Ovary (tissue), 9 donors: ENCODE results near the gene POLA1. TPM values are rescaled to one million over a fixed set of nuclear protein-coding genes. Genes with fewer than 3 reads are reported as not detected.

ENCODE experiments used
- DNase-seq, 5 donors: peaks; one replicate each; pipeline ENCODE4 v3.0.0-alpha.2; 2019 to 2020
- H3K27ac ChIP-seq, 2 donors: fragments of 200-600 bp; one replicate each; pipeline versions ENCODE4 v1.5.1 to v1.8.0; 2019 to 2022
- H3K27me3 ChIP-seq: fragments of 200-600 bp; one replicate; pipeline ENCODE4 v1.8.0; 2022
- H3K36me3 ChIP-seq: fragments of 200-600 bp; sonication (generic); one replicate; pipeline ENCODE4 v1.5.1; 2019
- H3K4me1 ChIP-seq: one replicate; pipeline ENCODE4 v1.8.1; 2013; ENCODE audit warnings: mild to moderate bottlenecking, moderate library complexity; ENCODE audit not compliant: insufficient read depth
- H3K4me3 ChIP-seq: fragments of 200-600 bp; sonication (generic); one replicate; pipeline ENCODE4 v1.5.1; 2017
- H3K9me3 ChIP-seq, 2 donors: fragments of 200-600 bp in 1 of 2; sonication (generic) in 1 of 2; one replicate each; pipeline versions ENCODE4 v1.5.1 to v1.8.1; 2013 to 2019; ENCODE audit warnings: mild to moderate bottlenecking in 1 of 2, moderate library complexity in 1 of 2
- EP300 ChIP-seq: sonication (generic); formaldehyde crosslinking; IDR thresholded peaks from one replicate; pipeline ENCODE4 v1.6.1; 2017; ENCODE audit warnings: antibody characterized with exemption
- POLR2A ChIP-seq: fragments of 450-650 bp; IDR thresholded peaks from one replicate; pipeline ENCODE4 v1.6.1; 2017; ENCODE audit warnings: antibody characterized with exemption, mild to moderate bottlenecking, moderate library complexity
- WGBS, 3 donors: extraction: QIAGEN DNeasy Blood & Tissue Kit in 1 of 3; methylation state at CpG; one replicate each; pipeline versions ENCODE4 v1.1.5 to v1.1.7; 2013 to 2017; 5-methylcytosine and 5-hydroxymethylcytosine counted together
- intact Hi-C, 4 donors: fragments of 100-400 bp; cut with DNase I; formaldehyde crosslinking; loops; one replicate each; pipeline versions ENCODE4 v1.11.0 to v1.15.1; 2022 to 2023
- polyA plus RNA-seq, 2 donors: library from polyadenylated mRNA; stranded (reverse); fragments of 200-250 nt in 1 of 2; fragments of 350-450 nt in 1 of 2; fragmentation: Illumina TruSeq in 1 of 2; extraction: RNeasy Lipid Tissue Mini Kit (QIAGEN cat#74804) in 1 of 2; gene quantifications; one replicate each; pipeline ENCODE4 v1.2.3, GENCODE V29; 2013 to 2014
- total RNA-seq, 7 donors: library from RNA; depleted of rRNA in 2 of 7; stranded (reverse); fragments of >200 nt in 2 of 7; fragmentation: NEBNext Ultra II Directional in 3 of 7; extraction: Animal tissue kit (Norgen Biotek cat#: 25700) in 3 of 7; gene quantifications; one replicate each; pipeline versions ENCODE4 v1.1.0 to v1.2.4, GENCODE V29; 2016 to 2023
- TF ChIP-seq, protein P1 (sequence below), 3 donors: fragments of 450-650 bp in 2 of 3; fragments of 200-600 bp in 1 of 3; IDR thresholded peaks; one replicate each; pipeline versions ENCODE4 v1.5.1 to v1.8.0; 2016 to 2022; ENCODE audit warnings: antibody characterized with exemption in 3 of 3, mild to moderate bottlenecking in 1 of 3
- donor health status: DM: no; HTN: no; CAD: no; lungs with moderate emphysema.
- donor health status: DM: no; HTN: no; CAD: no.
- donor health status: Bipolar disorder and iron deficiency.
- donor health status: DM: yes; HTN: yes; CAD: no.
- donor health status: DM: no; HTN: no; CAD: no.
- donor health status: DM: yes; HTN: yes; CAD: no.

Gene POLA1
- total and polyA plus RNA-seq, 9 donors: 5.9 to 20.2 (median 14.1) TPM

DNA sequence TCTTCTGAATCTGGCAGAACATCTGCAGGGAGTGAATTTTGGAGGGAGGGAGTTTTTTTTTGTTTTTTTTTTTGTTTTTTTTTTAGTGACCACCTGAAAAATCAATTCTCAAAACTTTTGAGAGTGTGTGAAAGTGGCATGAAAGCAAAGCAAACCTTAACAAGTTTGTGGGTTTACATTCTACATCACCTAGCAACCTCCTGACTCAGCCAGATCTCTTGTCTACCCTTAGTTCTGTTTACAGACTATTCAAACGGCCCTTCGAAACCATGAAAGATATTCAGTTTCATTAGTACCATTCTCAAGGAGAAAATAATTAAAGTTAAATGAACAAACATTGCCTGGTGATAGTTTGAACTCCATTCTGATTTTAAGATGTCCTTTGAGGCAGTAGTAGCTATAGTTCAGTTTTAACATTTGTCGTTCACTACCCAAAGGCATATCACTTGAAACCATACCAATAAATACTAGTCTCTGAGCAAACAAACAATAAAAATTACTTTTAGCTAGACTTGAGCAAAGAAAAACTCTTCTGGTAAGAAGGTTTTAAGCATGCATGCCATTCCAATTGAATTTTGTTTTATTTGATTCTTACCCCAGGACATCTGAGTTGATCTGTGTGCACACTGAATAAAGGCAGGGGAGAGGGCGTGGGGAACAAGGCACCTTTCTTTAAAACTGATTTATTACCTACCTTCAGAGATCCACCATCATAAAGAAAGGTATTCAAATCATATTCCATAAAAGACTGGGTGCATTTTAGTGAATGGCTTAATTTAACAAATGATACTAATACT, 184.3 kb downstream of the POLA1 start:
- no peaks in the 10 kb centered on the region for H3K4me1 ChIP-seq
- H3K36me3 ChIP-seq: no peaks in the 10 kb centered on the region
- TF ChIP-seq EP300: no peak
- TF ChIP-seq, protein P1, sequence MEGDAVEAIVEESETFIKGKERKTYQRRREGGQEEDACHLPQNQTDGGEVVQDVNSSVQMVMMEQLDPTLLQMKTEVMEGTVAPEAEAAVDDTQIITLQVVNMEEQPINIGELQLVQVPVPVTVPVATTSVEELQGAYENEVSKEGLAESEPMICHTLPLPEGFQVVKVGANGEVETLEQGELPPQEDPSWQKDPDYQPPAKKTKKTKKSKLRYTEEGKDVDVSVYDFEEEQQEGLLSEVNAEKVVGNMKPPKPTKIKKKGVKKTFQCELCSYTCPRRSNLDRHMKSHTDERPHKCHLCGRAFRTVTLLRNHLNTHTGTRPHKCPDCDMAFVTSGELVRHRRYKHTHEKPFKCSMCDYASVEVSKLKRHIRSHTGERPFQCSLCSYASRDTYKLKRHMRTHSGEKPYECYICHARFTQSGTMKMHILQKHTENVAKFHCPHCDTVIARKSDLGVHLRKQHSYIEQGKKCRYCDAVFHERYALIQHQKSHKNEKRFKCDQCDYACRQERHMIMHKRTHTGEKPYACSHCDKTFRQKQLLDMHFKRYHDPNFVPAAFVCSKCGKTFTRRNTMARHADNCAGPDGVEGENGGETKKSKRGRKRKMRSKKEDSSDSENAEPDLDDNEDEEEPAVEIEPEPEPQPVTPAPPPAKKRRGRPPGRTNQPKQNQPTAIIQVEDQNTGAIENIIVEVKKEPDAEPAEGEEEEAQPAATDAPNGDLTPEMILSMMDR (IDR thresholded peaks at IDR 0.05): no peak
- TF ChIP-seq POLR2A: no peak
- H3K9me3 ChIP-seq: no peaks in the 10 kb centered on the region
- 42 to 50% (median 42%) methylated on average over 4 of the region's 4 CpGs for WGBS, 3 donors
- no peak overlapping the region for H3K4me3 ChIP-seq
- no peaks in the 10 kb centered on the region for H3K27me3 ChIP-seq
- H3K27ac ChIP-seq: peak overlapping the region in 1 of 2 donors; percentile 65
- no peak for DNase-seq
- intact Hi-C loops: loop anchor here in 2 of 4 donors (10.0 kb wide), 2 partner anchors 127 to 137 kb away; partner anchors contain the start of gene ARX (in 1 of the 2)

DNA sequence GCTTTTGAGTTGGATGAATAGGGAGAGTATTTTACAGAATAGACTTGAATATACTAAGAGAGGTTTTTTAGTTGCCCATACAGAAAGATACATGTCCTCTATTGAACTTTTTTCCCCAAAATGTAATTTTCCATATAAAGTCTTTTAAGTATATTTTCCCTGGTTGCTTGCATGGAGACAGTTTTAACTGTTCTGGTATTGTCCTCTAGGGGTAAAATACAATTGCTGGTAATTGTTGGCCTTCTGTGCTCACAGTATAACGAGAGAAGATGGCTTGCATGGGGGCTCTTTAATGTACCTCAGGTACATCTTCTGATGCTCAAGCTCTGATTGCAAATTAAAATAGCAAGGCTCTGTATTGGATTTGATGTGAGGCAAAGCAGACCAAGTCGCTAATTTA, 186.0 kb downstream of the POLA1 start:
- WGBS, 3 donors: 54 to 63% (median 60%) methylated on average over 2 of the region's 2 CpGs
- no peaks in the 10 kb centered on the region for H3K36me3 ChIP-seq
- no peak overlapping the region for H3K4me3 ChIP-seq
- intact Hi-C loops: loop anchor here in 2 of 4 donors (10.0 kb wide), 2 partner anchors 125 to 135 kb away; partner anchors contain the start of gene ARX (in 1 of the 2)
- H3K27ac ChIP-seq: peak overlapping the region in 1 of 2 donors; percentile 34
- no peak for DNase-seq
- H3K9me3 ChIP-seq: no peaks in the 10 kb centered on the region
- no peaks in the 10 kb centered on the region for H3K27me3 ChIP-seq
- TF ChIP-seq EP300: no peak
- TF ChIP-seq, protein P1 (IDR thresholded peaks at IDR 0.05): no peak
- TF ChIP-seq POLR2A: no peak
- no peaks in the 10 kb centered on the region for H3K4me1 ChIP-seq

DNA sequence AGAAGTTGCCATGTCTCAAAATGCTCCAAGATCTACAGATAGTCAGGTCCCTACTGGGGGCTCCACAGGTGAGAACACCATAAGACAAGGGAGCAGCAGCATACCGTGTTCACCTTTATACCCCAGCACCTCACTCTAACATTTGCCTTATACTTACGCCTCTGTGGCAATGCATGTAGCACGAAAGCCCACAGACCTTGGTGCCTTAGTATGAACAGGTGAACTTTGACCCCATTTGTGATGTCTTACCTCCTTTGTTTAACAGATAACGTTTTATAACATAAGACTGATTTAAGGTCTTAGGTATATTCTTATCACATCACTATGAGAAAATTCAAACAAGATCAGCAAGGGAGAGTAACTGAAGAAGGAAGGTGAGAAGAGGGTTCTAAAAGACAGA, 193.2 kb downstream of the POLA1 start:
- no peak for TF ChIP-seq POLR2A
- TF ChIP-seq EP300: no peak
- Histone ChIP-seq H3K27ac (no peak overlapping the region), H3K4me1 (no peaks in the 10 kb centered on the region), H3K9me3 (no peaks in the 10 kb centered on the region), H3K4me3 (no peak overlapping the region), H3K27me3 (no peaks in the 10 kb centered on the region), H3K36me3 (no peaks in the 10 kb centered on the region)
- intact Hi-C loops: no loop called here
- DNase-seq: no peak
- WGBS, 3 donors: 67 to 80% (median 75%) methylated on average over 4 of the region's 4 CpGs

- Histone ChIP-seq H3K36me3 (no peaks in the 10 kb centered on the region), H3K27me3 (no peaks in the 10 kb centered on the region), H3K4me3 (no peak overlapping the region), H3K4me1 (no peaks in the 10 kb centered on the region), H3K27ac (no peak overlapping the region), H3K9me3 (no peaks in the 10 kb centered on the region)
- WGBS, 3 donors: 59 to 68% (median 61%) methylated on average over 2 of the region's 2 CpGs
- intact Hi-C loops: no loop called here
- no peak for DNase-seq
- no peak for TF ChIP-seq POLR2A
- TF ChIP-seq, protein P1 (IDR thresholded peaks at IDR 0.05): no peak
- TF ChIP-seq EP300: no peak
These were observed 197.0 kb downstream of the POLA1 start for GRCh38 chrX:24890677-24891076.

DNA sequence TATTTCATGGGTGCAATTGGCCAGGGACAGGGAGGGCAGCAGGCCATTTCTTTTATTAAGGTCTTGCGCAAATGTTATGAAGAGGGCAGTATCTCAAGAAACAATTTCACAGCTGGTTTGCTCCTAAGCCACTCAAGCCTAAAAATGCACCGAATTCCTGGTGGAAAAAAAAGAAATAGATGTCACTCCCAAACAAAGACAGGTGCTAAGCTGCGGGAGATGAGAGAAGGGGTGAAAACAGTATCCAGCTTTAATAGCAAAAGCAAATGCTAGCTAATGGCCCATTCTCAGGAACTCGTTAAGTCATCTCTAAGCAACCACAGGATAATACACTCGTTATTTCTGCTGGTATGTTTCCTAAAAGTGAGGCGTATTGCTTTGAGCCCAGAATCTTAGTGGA, 205.7 kb downstream of the POLA1 start:
- TF ChIP-seq POLR2A (no peak), EP300 (no peak)
- TF ChIP-seq, protein P1 (IDR thresholded peaks at IDR 0.05): no peak
- Histone ChIP-seq H3K36me3 (no peaks in the 10 kb centered on the region), H3K27me3 (no peaks in the 10 kb centered on the region), H3K27ac (no peak overlapping the region), H3K4me3 (no peak overlapping the region), H3K4me1 (no peaks in the 10 kb centered on the region), H3K9me3 (no peaks in the 10 kb centered on the region)
- intact Hi-C loops: no loop called here
- 46 to 58% (median 57%) methylated on average over 6 of the region's 6 CpGs for WGBS, 3 donors
- DNase-seq: no peak
